ENCODE measurements around the gene FBXO48. TPM values are rescaled to one million over a fixed set of nuclear protein-coding genes. Genes with fewer than 3 reads are reported as not detected.
"Not testable (repeated sequence)": the region's sequence is repeated elsewhere in the genome, so short reads cannot be mapped to it uniquely, and the experiment has no call there.

The FBXO48 gene, protein sequence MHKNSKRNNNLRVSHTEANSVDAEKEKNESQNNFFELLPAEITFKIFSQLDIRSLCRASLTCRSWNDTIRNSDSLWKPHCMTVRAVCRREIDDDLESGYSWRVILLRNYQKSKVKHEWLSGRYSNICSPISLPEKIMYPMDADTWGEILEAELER
- polyA plus RNA-seq (ENCODE audit: insufficient read length in 4 of 4): 1 to 10 TPM; 1.5 to 2.5 (median 1.9) TPM

DNA sequence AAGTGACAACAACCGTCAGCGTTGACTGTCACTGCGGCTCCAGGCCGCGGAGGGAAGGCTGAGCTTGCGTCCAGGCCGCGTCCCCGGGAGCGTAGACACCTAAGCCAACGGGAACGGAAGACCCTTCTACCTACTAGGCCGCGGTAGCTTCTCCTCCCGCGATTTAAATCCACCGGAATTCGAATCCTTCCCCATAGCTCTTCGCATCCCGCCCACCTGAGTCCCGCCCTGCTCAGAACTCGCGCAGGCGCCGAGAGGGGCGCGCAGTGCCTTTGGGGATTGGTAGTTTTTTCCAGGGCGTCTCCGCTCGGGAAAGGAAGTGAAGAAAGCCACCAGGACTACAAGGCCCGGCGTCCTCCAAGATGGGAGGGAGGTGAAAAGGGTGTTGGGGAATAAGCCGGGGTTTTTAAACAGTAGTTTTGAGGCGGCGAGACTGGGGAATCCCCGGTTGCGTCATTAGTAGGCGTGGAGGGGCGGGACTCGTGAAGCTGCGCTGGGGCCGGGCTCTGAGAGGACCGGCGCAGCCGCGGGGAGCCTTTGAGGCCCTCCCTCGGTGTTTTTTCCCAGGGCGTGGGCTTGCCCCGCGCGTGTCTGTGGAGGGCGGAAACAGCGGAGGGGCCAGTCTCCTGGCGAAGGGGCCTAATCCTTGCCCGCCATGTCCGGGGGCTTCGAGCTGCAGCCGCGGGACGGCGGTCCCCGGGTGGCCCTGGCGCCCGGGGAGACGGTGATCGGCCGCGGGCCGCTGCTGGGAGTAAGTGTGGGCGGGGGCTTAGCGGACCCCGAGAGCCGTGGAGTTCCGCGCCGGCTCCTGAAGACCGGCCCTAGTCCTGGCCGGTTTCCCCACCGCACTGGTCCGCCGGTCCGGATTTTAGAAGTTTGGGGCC, at the start of gene FBXO48, which contains the start of gene APLF:
FBXO48 (minus strand) TSS at position 218 of the 884 bp plus-strand sequence. CDS start 2,149 bp downstream, outside the sequence.
APLF (plus strand) TSS at position 509 of the 884 bp plus-strand sequence; CDS start at position 656, 147 bp downstream.
- DNase-seq (ENCODE audit: low read depth in 4 of 4, low spot score in 2 of 4): peak; percentile 93 to 99 (median 98)

GRCh38 chr2:68516051-68516955, 49.2 kb upstream of the FBXO48 start:
- DNase-seq (ENCODE audit: low read depth in 4 of 4, low spot score in 2 of 4): no peak

DNA sequence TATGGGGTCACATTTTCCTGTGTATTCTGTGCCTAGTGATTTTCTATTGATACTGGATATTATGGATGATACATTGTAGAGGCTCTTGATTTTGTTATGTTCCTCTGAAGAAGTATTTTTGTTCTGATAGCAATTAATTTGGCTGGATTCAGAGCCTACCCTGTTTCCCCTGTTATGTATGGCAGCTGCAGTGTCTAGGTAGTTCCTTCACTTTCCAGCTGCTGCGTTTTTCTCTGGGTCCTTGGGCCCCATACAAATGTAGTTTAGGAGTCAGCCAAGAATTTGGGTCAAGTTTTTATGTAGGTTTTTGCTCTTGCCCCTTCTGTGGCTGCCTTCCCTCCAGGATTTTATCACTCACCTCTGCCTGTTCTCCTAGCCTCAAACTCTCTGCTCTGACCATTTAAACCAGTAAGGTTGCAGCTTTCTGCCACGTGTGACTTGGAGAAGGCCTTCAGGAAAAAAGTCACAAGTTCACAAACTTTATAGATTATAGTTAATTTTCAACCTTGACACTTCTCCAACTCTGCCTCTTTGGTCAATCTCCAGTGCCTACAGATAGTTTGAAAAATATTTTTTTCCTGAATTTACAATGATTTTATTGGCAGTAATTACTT, 47.3 kb upstream of the FBXO48 start:
- no peak for DNase-seq (ENCODE audit: low read depth in 4 of 4, low spot score in 2 of 4)

- DNase-seq (ENCODE audit: low read depth in 4 of 4, low spot score in 2 of 4): no peak
These were observed 45.9 kb upstream of the FBXO48 start for GRCh38 chr2:68512966-68513365.

DNA sequence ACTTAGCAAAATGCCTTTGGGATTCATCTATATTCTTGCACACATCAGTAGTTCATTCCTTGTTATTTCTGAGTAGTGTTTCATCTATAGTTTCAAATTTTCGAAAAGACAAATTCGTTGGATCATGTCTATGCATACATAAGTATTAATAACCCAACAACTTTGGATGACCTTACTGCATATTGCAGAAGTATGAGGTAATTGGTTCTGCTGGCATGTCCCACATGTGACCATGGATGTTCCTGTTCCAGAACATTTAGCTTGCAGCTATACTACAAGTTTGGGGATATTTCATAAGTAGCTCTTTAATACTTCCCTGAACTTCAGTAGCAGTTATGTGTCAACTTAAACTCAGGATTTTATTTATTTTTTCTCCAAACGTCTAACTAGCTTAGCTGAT, 45.2 kb upstream of the FBXO48 start:
- no peak for DNase-seq (ENCODE audit: low read depth in 4 of 4, low spot score in 2 of 4)

DNA sequence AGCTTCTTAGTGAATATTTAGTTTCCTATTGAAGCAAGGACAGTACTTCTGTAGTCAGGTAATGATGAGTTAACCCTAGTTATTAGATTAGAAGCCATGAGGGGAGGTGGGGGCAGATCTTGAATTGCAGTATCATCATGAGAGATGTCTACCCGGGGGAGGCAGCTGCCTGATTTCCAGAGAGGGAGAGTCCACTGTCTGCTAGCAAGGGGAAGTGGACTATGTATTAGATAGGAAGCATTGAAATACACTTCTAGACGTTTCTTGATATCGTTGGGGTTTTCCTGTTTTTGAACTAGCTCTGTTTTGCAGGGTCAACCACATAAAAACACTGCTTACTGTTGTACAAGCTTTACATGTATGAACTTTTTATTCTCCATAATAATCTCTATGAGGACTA, 39.1 kb upstream of the FBXO48 start:
- DNase-seq (ENCODE audit: low read depth in 4 of 4, low spot score in 2 of 4): no peak

- no peak for DNase-seq (ENCODE audit: low read depth in 4 of 4, low spot score in 2 of 4)
These were observed 38.6 kb upstream of the FBXO48 start for GRCh38 chr2:68505603-68506159.

DNA sequence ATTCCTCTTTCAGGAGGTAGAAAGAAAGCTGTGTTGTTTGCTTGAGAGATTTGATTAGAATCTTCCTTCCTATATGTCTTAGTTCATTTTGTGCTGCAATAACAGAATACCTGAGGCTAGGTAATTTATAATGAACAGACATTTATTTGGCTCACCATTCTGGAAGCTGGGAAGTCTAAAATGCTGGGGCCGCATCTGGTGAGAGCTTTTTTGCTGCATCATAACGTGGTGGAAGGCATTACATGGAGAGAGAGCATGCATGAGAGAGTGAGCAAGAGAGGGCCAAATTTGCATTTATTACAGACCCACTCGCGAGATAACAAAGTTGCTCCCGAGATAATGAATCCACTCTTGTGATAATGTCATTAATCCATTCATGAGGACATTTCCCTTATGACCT, 34.7 kb upstream of the FBXO48 start:
- no peak for DNase-seq (ENCODE audit: low read depth in 4 of 4, low spot score in 2 of 4)

GRCh38 chr2:68500649-68501048, 33.6 kb upstream of the FBXO48 start:
- DNase-seq (ENCODE audit: low read depth in 4 of 4, low spot score in 2 of 4): no peak

- DNase-seq (ENCODE audit: low read depth in 4 of 4, low spot score in 2 of 4): no peak
These were observed 32.0 kb upstream of the FBXO48 start for GRCh38 chr2:68499133-68499532.

GRCh38 chr2:68491582-68491981, 24.5 kb upstream of the FBXO48 start:
- DNase-seq (ENCODE audit: low read depth in 4 of 4, low spot score in 2 of 4): no peak

DNA sequence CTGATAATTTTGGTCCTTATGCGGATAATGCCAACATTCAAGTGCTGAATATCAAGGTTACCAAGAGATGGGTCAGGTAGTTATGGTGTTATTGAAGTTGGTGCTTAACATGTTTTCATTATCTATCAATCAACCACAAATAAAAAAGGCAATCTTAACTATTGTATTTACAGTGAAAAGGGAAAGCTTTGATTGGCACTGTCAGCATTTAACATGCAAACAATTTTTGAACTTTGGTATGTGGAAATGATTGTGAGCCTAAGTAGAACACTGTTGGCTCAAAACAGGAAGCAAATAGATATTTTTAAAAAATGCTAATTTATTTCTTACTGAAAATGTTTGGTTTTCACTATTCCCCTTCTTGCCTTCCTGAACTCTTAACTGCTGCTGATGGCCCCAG, 22.2 kb upstream of the FBXO48 start:
- no peak for DNase-seq (ENCODE audit: low read depth in 4 of 4, low spot score in 2 of 4)

DNA sequence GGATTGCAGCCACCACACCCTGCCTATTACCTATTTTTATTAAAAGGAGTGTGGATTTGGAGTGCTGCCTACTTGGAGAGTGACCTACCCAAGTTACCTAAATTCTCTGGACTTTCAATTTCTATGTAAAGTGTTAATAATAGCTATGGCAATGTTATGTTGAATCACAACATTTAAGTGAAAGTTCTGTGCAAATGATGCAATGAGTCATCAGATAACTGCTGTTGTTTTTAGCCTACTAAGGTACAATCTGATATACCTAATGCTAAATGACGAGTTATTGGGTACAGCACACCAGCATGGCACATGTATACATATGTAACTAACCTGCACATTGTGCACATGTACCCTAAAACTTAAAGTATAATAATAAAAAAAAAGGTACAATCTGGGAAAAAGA, 21.5 kb upstream of the FBXO48 start:
- not testable (repeated sequence) for DNase-seq (ENCODE audit: low read depth in 4 of 4, low spot score in 2 of 4)

GRCh38 chr2:68487773-68488355, 20.8 kb upstream of the FBXO48 start:
- DNase-seq (ENCODE audit: low read depth in 4 of 4, low spot score in 2 of 4): no peak

DNA sequence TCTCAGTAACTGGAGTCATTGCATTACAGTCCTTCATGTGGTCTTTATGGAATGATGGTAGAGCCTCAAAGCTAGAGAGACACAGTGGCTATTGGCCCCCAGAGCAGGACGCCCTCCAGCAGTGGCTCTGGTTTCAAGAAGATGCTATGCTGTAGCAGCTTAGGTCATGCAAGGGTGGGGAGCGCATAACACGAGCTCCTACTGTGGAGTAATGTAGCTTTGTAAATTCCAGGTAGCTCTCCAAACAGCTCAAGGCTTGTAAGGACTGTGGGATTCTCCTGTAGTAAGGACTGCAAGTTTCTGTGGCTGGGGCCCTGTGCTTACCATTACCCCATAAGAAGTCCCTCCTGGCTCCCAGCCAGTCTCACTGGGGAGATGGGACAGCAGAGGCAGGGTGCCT, 15.9 kb upstream of the FBXO48 start:
- no peak for DNase-seq (ENCODE audit: low read depth in 4 of 4, low spot score in 2 of 4)

DNA sequence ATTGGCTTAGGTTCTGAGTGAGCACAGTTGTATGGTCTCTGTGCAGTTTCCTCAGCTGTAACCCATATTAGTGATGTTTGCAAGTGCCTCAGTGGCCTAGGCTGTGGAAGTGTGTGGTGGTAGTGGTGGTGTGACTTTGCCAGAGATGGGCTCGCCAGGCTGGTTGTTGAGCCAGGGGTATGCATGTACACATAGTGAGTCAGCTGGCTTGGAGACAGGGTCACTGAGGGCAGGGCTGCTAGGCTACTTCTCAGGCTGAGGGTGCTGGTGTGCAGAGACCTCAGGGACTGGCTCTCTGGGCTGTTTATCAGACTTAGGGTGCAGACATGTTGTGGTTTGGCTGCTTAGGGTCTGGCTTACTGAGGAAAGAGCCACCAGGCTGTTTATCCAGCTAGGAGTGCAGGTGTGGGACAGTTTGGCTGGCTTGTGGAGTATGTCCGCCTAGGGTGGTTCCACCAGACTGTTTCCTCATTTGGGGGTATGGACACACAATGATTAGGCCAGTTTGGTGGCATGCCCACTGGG, 15.3 kb upstream of the FBXO48 start:
- DNase-seq (ENCODE audit: low read depth in 4 of 4, low spot score in 2 of 4): no peak

- DNase-seq (ENCODE audit: low read depth in 4 of 4, low spot score in 2 of 4): no peak
These were observed 11.6 kb upstream of the FBXO48 start for GRCh38 chr2:68478688-68479087.

DNA sequence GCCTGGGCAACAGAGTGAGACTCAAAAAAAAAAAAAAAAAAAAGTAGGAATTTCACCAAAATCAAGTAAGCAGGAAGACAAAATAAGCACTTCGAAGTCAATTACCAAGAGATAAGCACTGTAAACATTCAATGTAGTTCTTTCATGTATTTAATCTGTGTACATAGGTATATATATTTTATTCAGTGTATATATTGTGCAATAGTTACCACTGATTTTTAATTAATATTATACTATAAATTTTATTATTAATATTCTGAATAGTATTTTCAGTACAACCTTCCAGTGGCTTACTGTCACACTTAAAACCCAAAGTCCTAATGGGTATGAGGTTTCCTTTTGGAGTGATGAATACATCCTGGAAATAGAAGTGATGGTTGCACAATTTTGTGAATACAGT, 9.4 kb upstream of the FBXO48 start:
- DNase-seq (ENCODE audit: low read depth in 4 of 4, low spot score in 2 of 4): no peak

DNA sequence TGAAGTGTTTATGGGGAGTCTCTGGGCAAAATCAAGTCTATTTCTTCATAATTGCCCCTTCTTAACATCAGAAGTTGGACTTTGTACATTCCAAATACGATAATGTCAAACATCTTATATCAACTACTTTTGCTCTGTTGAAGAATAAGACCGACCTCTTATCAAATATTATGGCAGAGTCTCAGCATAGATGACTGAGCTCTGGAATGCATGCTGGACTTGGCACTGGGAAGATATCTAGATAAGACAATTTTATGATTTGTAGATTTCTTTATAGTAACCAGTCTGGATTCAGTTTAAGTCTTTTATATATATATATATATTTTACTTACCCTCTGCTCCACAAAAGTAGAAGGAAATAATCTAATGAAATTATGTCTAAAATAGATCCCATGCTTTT, 8.5 kb upstream of the FBXO48 start:
- no peak for DNase-seq (ENCODE audit: low read depth in 4 of 4, low spot score in 2 of 4)

DNA sequence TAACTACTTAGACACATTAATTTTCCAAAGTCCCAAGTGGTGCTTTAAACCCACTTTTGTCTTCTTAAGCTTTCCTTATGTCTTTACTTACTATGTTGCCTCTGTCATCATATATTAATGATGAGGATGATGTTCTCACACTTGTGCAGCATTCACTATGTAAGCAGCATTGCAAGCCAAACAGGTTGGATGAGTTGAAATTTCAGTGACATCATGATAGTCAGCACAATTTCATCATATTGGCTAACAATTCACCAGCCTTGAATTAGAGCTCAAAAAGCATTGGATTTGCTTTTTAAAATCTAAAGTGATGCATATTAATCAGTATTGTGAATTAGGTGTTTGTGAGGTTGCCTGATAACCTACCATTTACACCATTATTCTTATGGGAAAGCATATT, 8.0 kb upstream of the FBXO48 start:
- DNase-seq (ENCODE audit: low read depth in 4 of 4, low spot score in 2 of 4): no peak

Data from left renal cortex interstitium (tissue), 4 donors.